NOMO-1 (cell line): ENCODE results near the gene PPP1R3C.

ENCODE experiments used
- DNase-seq, 2 experiments: peaks; one replicate each; lab custom pipeline; 2025; ENCODE audit not compliant: unreplicated experiment in 2 of 2; lab: John Stamatoyannopoulos, UW

PPP1R3C gene

DNA sequence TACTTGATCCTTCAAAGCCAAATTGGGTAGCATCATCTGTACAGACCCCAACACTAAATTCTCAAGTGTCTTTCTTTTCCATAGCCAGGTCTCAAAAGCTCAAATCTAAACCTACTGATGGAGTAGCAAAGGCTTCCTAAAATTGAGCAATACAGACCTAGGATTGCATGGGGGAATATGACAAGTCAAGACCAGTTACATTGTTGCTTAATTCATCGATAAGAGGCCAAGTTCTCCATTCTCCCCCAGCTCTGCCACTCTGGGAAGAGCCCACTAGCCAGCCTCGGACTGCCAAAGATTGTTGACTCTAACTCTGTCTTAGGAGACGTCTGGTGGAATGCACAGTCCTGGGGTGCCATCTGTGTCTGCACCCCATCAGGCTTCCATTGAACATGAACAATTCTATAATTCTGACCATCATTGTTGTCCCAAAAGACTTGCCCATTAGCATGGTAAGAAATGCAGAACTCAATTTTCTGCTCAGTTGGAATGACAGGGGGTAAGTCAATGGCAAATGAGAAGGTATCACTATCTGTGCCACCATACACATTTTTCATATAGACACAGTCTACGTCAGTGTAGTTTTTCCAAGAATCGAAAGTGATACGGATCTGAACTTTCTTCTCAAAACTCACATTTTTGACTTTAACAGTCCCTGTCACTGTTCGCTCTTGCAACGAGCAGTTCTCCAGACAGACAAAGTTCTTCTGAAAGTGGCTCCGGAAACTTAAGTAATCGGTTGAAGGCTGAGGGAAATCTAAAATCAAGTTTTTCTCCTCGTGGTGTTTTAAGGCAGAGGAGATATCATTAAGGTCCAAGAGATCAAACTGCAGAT, 2.9 kb downstream of the PPP1R3C start:
- no peak for DNase-seq

DNA sequence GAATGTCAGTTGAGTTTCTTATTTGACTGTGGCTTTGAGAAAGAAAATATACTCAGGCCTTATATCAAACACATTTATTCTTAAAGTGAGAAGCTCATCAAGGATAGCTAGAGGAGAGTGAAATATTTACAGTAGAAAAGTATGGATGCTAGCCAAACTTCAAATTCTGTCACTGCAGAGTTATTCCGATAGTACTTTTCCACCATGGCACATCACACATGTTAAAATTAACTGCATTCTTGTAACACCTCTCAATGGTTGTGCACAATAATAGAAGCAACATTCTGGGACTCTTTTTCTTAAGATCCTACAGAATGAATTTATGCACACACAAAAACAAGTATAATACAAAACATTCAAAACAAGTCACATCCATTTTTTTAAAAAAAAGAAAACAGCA, 4.5 kb downstream of the PPP1R3C start:
- no peak for DNase-seq

GRCh38 chr10:91627344-91628102, 5.3 kb downstream of the PPP1R3C start:
- no peak for DNase-seq

- DNase-seq: no peak
Measured at GRCh38 chr10:91626936-91627335, 5.9 kb downstream of the PPP1R3C start.

DNA sequence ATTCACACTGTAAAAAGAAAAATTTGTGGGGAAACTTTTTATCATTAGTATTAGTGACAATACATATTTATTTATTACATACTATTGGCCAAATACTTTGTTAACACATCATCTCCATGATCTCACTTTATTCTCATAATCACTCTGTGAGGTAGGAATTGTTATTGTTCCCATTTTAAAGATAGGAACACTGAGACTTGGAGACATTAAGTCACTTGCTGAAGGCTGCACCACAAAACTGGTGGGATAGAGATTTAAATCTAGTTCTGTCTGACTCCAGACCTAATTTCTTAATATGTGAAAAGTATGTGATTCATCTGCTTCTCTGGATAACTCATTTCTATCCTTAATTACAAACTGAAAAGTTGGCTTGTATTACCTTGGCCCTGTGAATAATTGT, 8.2 kb downstream of the PPP1R3C start:
- DNase-seq: no peak

- DNase-seq: no peak
Measured at GRCh38 chr10:91622601-91623000, 10.3 kb downstream of the PPP1R3C start.

DNA sequence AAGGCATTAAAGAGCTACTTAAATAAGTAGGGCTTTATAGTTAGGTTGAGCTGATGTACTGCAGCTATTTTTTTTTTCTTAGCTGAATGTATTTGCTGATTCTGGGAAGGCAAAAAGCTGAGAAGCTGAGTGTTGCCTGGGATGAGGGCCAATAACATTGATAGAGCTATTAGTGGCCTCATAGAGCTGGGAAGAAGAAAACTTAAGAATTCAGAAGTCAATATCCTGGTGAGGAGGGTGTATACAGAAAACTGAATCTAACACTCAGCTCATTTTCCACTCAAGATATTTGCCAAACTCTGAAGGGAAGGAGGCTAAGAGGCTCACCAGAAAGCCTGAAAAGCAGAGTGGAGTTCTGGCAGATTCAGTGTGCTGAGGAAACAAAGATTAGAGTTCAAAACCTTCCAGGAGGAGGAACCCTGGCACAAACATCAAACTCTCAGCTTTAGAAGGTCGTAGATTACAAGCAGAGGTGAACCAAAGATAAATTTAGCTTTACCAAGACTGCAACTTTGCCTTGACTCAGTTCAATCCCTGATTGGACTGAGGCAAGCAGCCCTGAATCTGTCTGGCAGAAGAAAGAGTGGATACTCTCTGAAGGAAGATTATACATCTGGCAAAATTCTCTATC, 11.3 kb downstream of the PPP1R3C start:
- no peak for DNase-seq

DNA sequence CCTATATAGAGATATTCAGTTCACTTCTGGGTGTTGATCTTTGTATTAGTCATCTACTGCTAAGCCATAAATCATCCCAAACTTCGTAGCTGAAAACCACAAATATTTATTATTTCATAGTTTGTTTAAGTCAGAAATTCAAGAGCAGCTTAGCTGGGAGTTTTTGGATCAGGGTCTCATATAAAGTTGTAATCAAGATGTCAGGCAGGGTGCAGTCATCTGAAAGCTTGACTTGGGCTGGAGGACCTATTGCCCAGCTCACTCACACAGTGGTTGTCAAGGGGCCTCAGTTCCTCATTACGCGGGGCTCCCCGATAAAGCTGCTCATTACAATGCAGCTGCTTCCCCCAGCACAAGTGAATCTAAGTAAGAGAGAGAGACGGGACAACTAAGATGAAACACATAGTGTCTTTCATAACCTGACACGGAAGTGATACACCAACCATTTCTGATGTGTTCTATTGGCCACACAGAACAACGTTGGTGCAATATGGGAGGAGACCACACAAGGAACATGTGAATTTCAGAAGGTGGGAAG, 15.7 kb downstream of the PPP1R3C start:
- DNase-seq: peak in 1 of 2 experiments; percentile 17

- DNase-seq: no peak
Measured at GRCh38 chr10:91616137-91616536, 16.7 kb downstream of the PPP1R3C start.

GRCh38 chr10:91614225-91614624, 18.6 kb downstream of the PPP1R3C start:
- DNase-seq: no peak

DNA sequence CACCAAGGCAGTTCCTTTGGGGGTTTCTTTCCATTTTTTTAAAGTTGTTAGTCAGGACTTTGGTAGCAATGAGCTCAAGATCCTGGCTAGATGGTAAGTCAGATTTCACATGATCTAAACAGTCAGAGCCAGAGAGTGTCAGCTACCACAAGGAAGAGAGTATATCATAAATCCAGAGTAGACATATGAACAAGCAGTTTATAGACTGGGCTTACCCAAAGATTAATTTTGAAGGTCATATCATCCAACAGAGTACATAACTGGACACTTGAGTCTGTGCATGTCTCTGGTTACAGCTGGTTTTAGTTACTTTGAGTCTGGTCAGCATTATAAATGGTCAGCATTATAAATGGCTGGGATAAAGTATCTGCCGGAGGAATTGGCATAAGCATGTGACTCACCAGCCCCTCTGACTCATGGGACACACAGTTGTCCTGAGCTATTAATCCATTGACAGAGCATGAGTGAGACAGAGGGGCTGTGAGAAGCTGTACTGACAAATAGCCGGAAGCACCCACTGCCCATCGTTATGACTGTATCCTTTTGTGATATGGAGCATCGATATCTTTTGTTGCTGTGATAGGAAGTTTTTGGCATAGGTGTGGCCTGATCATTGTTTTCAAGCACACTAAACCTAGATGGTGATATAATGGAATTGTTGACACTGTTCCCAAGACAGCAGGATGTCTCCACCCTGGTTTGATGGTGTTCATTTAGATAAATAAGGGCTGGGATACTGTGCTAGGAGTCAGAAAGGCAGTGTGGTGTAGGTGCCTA, 19.3 kb downstream of the PPP1R3C start:
- DNase-seq: no peak

- DNase-seq: no peak
Measured at GRCh38 chr10:91610919-91611318, 22.0 kb downstream of the PPP1R3C start.

DNA sequence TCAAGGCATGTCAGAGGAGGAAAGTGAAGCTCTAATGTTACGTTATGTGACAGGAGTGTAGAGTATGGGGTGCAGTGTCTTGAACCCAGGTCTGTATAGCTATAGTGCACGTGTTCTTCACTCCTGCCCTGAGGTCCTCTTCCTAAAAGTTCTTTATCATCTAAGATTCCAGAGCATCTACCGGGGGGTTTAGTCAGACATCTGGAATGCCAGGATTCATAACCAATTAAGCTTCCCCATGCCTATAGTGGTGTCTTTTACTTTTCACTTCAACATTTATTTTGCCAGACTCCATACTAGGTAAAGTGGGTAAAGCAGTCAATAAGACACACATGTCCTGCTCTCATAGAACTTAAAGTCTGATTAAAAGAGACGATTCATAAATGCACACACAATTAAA, 22.4 kb downstream of the PPP1R3C start:
- DNase-seq: no peak

DNA sequence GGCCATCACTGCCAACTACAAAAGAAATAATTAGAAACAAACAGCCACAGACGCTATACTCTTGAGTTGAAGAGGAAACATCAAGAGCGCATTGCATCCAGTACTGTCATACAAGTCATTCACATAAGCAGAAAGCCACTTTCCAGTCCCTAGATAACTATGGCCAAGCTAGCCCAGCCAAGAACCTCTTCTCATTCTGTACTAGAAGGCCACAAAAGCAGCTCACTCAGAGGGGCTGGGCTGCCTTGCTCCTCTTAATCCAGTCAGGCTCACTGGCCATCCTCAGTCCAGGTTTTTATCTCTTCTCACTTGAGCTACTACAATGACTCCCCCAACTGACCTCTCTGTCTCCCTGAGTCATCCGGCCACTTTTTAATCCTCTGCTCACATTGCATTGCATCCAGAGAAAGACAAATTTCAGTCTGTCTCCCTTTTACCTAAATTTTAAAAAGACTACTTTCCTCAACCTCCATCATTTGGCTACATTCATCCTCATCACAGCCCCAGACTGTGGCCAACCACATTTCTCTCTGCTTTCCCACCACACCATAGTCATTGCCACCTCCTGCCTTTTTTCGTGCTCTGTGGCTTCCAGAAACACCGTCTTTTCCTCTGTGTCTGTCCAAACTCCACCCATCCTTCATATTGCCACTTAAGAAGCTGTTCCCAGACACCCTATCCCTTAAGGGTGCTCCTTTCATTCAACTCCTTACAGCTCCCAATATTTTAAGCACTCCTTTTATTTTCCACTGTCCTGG, 25.0 kb downstream of the PPP1R3C start:
- DNase-seq: no peak

DNA sequence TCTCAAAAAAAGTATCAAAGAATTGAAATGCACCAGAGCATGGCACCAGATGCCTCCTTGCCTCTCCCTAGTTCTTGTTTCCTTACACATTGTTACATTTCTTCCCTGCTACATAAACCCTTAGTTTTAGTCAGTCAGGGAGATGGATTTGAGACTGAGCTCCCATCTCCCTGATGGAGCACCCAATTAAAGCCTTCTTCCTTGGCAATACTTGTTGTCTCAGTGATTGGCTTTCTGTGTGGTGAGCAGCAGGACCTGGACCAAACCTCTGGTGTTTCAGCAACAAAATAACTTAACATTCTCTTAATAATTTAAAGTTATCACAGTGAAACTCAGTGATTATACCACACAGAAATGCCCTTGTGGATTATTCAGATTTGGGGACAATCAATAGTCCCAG, 26.9 kb downstream of the PPP1R3C start:
- DNase-seq: no peak

- no peak for DNase-seq
Measured at GRCh38 chr10:91604553-91605534, 28.0 kb downstream of the PPP1R3C start.

GRCh38 chr10:91603931-91604331, 28.9 kb downstream of the PPP1R3C start:
- no peak for DNase-seq

GRCh38 chr10:91602868-91603568, 29.9 kb downstream of the PPP1R3C start:
- DNase-seq: no peak
